ENCODE results near the gene HS3ST5. TPM values are rescaled to one million over a fixed set of nuclear protein-coding genes. Genes with fewer than 3 reads are reported as not detected.
"Not testable (repeated sequence)": the region's sequence is repeated elsewhere in the genome, so short reads cannot be mapped to it uniquely, and the experiment has no call there.

Gene HS3ST5
- total RNA-seq, 1 donor from 2014 or later: not detected

- intact Hi-C loops (cut with micrococcal nuclease): no loop called here
These were observed 287.5 kb downstream of the HS3ST5 start for GRCh38 chr6:114055349-114055748.

DNA sequence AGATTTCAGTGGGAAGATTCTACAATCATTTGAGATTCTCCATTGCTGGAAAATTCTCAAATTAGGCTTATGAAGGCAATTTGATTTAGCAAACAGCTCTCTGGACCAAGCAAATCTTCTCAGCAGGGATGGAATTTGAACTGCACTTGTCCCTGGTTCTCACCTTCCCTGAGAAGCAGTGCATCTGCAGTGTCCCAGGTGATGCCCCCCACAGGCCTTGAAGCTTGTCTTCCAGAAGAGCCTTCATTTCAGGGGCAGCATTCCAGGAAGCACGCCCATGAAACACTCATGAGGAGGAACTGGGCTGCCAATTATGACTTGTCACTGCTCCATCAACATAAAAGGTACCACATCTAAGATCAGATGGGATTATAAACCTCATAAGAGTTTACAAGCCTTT lies 289.0 kb downstream of the HS3ST5 start:
- intact Hi-C loops (cut with micrococcal nuclease): no loop called here

GRCh38 chr6:114052141-114052540 lies 290.7 kb downstream of the HS3ST5 start:
- intact Hi-C loops (cut with micrococcal nuclease): no loop called here

DNA sequence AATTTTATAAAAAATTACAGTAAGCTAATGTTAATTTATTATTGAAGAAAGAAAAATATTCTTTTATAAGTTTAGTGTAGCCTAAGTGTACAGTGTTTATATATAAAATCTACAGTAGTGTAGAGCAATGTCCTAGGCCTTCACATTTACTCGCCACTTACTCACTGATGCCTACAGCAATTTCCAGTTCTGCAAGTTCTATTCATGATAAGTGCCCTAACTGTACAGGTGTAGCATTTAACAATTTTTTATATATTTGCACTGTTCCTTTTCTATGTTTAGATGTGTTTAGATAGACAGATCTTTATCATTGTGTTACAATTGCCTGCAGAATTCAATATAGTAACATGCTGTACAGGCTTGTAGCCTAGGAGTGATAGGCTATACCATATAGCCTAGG lies 291.8 kb downstream of the HS3ST5 start:
- intact Hi-C loops (cut with micrococcal nuclease): no loop called here

- intact Hi-C loops (cut with micrococcal nuclease): no loop called here
These were observed 293.4 kb downstream of the HS3ST5 start for GRCh38 chr6:114049367-114049966.

- intact Hi-C loops (cut with micrococcal nuclease): not testable (repeated sequence)
These were observed 298.3 kb downstream of the HS3ST5 start for GRCh38 chr6:114044566-114044965.

- intact Hi-C loops (cut with micrococcal nuclease): no loop called here
These were observed 300.4 kb downstream of the HS3ST5 start for GRCh38 chr6:114042267-114043016.

DNA sequence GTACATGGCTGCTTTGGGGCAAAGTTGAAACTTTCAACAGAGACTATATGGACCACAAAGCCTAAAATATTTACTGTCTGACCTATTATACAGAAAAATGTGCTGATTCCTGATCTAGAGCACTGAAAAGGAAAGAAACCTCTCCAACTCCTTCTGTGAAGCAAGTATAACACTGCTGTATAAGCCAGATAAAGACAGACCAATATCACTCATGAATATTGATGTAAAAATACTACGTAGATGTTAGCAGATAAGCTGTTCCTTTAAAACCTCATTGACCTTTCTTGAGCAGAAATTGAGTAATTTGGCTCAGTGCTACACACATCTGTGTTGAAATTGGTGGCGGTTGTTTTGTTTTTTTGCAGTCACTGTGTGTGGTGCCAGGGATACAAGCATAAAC lies 302.0 kb downstream of the HS3ST5 start:
- intact Hi-C loops (cut with micrococcal nuclease): no loop called here

- intact Hi-C loops (cut with micrococcal nuclease): no loop called here
These were observed 303.0 kb downstream of the HS3ST5 start for GRCh38 chr6:114039841-114040240.

GRCh38 chr6:114033606-114034005 lies 309.2 kb downstream of the HS3ST5 start:
- intact Hi-C loops (cut with micrococcal nuclease): no loop called here

DNA sequence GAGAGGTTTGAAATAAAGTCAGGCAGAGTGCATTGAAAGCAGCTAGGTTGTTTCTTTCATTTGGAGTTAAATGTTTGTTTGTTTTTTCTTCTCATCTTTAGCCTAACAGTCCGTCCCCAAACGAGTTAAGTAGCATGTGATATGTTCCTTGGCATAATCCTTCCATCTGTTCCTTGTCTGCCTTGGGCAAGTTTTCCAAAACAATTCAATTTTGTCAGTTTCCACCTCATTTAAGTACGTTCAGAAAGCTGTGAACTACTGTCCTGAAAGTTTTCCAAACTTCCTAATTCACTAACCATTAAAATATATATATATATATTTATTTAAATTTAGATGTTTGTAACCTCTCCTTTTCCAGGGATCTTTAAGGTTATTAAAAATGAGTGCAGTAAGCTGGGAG lies 310.1 kb downstream of the HS3ST5 start:
- intact Hi-C loops (cut with micrococcal nuclease): no loop called here

- intact Hi-C loops (cut with micrococcal nuclease): no loop called here
These were observed 312.1 kb downstream of the HS3ST5 start for GRCh38 chr6:114030767-114031166.

GRCh38 chr6:114024746-114025145 lies 318.1 kb downstream of the HS3ST5 start:
- intact Hi-C loops (cut with micrococcal nuclease): no loop called here

GRCh38 chr6:114020196-114020595 lies 322.6 kb downstream of the HS3ST5 start:
- intact Hi-C loops (cut with micrococcal nuclease): no loop called here

GRCh38 chr6:114017146-114017545 lies 325.7 kb downstream of the HS3ST5 start:
- intact Hi-C loops (cut with micrococcal nuclease): not testable (repeated sequence)

- intact Hi-C loops (cut with micrococcal nuclease): not testable (repeated sequence)
These were observed 328.7 kb downstream of the HS3ST5 start for GRCh38 chr6:114014106-114014505.

- intact Hi-C loops (cut with micrococcal nuclease): loop anchor here (1.0 kb wide), 1 partner anchor 16 kb away; no protein-coding TSS in a partner anchor
These were observed 331.3 kb downstream of the HS3ST5 start for GRCh38 chr6:114011486-114011885.

DNA sequence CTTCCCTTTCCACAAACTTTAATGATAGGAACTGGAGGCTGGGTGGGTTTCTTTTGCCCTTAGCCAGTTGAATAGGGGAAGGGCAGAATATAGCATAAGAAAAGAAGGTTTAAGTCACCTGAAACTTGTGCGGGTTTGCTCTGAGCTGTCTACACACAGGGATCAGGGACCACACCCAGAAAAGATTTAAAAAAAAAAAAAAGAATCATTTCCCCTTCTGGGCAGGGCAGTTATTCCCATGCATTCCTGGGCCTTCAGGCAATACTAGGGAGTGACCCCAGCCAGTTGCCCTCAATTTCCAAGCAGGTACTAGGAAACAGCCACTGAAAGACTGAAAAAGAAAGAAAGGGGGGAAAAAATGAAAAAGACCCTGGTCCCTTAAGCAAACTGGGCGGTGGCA lies 332.3 kb downstream of the HS3ST5 start:
- intact Hi-C loops (cut with micrococcal nuclease): no loop called here

- intact Hi-C loops (cut with micrococcal nuclease): no loop called here
These were observed 333.6 kb downstream of the HS3ST5 start for GRCh38 chr6:114009192-114009591.

- intact Hi-C loops (cut with micrococcal nuclease): no loop called here
These were observed 334.5 kb downstream of the HS3ST5 start for GRCh38 chr6:114008331-114008730.

GRCh38 chr6:114007516-114007915 lies 335.3 kb downstream of the HS3ST5 start:
- intact Hi-C loops (cut with micrococcal nuclease): loop anchor here (2.0 kb wide), 1 partner anchor 37 kb away; the partner anchor contains the start of gene HDAC2

Data from T-helper 2 cell treated with Interferon-gamma antibody and Interleukin-4, amounts not matched to agents 100 ng/mL and 5 ng/mL, for 36 hours (primary cell).